Activated naive CD4-positive, alpha-beta T cell treated with anti-CD3 and anti-CD28 coated beads, Interleukin-2, amount 50 U/mL, for 16 hours (primary cell): ENCODE results near the gene BPTF.
"Not testable (repeated sequence)": the region's sequence is repeated elsewhere in the genome, so short reads cannot be mapped to it uniquely, and the experiment has no call there.

Experiments used
- DNase-seq: peaks from one replicate; pipeline ENCODE4 v3.0.0-alpha.2; 2020

BPTF gene

DNA sequence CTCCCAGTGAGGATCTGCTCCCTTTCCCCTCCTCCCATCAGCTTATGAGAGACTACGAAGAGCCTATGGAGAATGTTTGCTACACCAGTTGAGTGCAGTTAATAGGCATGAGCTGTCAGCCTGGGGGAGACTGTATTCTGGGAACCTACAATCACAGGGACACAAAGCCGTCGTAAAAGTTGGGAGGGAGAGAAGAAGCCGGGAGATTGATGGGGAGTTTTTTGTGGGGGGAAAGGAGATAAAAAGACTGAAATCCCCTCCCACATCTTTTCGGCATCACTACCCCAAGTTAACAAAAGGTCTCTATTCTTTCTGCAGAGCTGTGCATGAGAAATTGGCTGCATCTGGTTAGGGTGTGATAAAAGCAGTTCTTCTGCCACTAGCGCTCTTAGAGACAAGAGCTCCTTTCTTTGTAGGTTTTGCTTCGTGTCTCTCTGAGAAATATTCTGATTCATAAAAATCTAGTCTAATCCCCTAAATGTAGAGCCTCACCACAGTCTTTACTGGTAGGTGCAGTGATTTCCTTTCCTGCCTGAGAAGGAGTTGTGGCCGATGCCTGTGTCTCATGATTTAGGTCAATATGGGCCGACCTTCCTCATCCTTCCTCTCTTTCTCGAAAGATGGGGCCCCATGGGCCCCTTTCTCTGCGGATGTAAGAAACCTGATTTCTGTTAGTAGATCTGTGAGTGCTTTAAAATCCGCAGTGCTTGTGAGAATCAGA lies 77.4 kb downstream of the BPTF start:
- DNase-seq = no peak

- not testable (repeated sequence) for DNase-seq
Observed at GRCh38 chr17:67905298-67905697, 80.0 kb downstream of the BPTF start.

DNA sequence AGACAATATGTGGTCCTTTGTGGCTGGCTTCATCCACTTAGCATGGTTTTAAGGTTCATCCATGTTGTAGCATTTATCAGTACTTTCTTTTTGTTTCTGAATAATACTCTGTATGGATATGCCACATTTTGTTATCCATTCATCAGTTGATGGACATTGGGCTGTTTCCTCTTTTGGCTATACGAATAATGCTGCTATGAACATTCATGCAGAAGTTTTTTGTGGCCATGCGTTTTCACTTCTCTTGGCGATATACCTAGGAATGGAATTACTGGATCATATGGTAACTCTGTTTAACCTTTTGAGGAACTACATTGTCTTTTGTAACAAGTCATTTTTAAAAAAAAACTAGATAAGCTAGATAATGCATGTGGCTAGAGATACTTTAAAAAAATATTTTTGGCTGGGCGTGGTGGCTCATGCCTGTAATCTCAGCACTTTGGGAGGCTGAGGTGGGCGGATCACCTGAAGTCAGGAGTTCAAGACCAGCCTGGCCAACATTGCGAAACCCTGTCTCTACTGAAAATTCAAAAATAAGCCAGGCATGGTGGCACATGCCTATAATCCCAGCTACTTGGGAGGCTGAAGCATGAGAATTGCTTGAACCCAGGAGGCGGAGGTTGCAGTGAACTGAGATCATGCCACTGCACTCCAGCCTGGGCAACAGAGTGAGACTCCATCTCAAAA lies 85.0 kb downstream of the BPTF start:
- not testable (repeated sequence) for DNase-seq

- no peak for DNase-seq
Observed at GRCh38 chr17:67911059-67911782, 85.9 kb downstream of the BPTF start.

GRCh38 chr17:67912088-67912487 lies 86.8 kb downstream of the BPTF start:
- no peak for DNase-seq

DNA sequence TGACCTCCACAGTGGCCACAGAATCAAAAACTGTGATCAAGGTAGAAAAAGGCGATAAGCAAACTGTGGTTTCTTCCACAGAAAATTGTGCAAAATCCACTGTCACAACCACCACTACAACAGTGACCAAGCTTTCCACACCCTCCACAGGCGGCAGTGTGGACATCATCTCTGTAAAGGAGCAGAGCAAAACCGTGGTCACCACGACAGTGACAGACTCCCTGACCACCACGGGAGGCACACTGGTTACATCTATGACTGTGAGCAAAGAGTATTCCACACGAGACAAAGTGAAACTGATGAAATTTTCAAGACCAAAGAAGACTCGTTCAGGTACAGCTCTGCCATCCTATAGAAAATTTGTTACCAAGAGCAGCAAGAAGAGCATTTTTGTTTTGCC lies 87.4 kb downstream of the BPTF start:
- DNase-seq = no peak

DNA sequence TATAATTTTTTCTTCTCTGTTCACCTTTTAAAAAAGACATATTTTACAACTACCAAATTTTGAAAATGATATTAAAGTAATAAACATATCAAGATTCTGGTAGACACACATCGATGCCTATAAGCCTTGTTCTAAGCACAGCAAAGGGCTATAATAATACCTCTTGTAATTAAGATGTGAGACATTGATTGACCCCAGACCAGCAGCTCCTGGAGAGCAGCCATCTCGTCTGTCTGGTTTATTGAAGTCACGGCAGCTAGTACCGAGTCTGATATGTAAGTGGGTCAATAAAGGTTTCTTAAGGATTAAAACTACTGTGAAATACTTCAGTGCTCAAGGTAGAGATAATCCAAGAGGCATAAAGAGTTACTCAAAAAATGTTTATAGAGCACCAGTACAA lies 94.9 kb downstream of the BPTF start:
- DNase-seq = no peak

GRCh38 chr17:67922503-67922902 lies 97.2 kb downstream of the BPTF start:
- DNase-seq = no peak

DNA sequence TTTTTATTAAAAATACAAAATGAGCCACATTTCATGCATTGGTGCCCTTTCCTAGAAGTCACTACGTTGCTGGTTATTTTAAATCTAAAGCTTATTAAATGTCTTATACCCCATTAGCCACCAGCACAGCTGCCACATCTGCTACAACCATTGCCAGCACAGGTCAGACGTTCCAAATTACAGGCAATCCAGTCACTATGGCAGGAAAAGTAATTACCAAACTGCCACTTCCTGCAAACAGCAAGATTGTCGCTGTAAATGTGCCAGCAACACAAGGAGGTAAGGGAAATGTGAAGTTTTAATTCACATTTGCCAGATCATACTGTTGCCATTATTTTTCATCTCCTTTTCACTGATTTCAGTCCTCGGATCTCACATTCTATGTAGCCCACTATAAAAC lies 103.5 kb downstream of the BPTF start:
- not testable (repeated sequence) for DNase-seq

GRCh38 chr17:67931227-67931626 lies 105.9 kb downstream of the BPTF start:
- DNase-seq = no peak

GRCh38 chr17:67942810-67943209 lies 117.5 kb downstream of the BPTF start:
- DNase-seq = no peak

DNA sequence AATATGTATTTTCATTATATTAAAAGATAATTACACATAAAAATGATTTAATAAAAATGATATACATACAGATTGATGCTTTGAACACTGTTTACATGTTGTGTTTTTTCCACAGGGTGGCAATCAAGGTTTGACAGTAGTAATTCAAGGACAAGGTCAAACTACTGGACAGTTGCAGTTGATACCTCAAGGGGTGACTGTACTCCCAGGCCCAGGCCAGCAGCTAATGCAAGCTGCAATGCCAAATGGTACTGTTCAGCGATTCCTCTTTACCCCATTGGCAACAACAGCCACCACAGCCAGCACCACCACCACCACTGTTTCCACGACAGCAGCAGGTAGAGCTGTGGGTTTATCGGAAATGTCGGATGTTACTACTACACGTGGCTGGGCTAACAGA lies 118.7 kb downstream of the BPTF start:
- no peak for DNase-seq

DNA sequence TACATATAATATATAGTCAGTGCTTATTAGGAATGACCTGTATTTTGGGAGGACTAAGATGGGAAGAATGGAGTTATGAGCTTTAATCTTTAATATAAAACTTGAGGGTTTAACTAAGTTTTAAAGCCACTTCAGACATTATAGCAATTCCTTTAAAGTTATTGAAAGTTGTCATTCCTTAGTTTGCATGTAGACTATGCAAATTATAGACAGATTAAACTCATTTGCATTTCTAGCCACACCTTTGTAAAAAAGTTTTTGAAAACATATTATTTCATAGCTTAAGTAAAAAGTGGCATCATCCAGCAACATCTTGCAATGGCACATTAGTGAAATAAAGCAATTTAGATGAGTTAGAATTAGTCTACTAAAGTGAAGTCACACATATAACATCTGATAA lies 121.2 kb downstream of the BPTF start:
- no peak for DNase-seq

DNA sequence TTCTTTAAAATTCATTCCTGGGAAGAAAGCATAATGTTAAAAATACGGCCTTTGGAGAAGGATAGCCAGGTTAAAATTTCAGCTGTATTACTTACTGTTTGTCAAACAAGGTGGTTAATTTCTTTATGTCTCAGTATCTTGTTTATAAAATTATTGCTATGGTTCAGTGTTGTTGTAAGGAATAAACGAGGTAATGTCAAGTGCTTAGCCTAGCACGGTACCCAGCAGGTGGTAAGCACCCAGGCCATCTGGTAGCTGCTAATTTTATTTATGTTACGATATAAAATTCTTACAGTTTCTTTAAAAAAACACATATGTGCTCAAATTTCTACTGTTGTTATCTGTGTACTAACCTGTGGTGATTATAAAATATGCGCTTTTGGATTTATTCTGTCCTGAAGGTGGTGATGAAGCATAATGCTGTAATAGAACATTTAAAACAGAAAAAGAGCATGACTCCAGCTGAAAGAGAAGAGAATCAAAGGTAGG lies 122.1 kb downstream of the BPTF start:
- no peak for DNase-seq

DNA sequence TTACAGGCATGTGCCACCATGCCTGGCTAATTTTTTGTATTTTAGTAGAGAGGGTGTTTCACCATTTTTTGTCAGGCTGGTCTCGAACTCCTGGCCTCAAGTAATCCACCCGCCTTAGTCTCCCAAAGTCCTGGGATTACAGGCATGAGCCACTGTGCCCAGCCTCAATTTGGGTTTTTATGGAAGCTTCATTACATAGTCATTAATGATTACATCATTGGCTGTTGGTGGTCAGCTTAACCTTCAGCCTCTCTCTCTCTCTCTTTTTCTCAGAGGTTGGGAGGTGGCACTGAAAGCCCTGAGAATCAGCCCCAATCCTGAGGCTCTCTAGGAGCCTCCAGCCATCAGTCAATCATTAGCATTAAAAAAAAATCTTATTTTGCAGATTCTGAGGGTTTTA lies 125.6 kb downstream of the BPTF start:
- DNase-seq = no peak

DNA sequence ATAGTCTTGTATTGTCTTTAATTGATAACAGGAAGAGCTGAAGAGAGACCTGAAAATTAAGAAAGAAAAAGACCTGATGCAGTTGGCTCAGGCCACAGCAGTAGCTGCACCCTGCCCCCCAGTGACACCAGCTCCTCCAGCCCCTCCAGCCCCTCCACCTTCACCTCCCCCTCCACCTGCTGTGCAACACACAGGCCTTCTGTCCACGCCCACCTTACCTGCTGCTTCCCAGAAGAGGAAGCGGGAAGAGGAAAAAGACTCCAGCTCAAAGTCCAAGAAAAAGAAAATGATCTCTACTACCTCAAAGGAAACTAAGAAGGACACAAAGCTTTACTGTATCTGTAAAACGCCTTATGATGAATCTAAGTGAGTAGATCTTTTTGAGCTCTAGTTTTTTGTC lies 134.2 kb downstream of the BPTF start:
- DNase-seq = no peak

DNA sequence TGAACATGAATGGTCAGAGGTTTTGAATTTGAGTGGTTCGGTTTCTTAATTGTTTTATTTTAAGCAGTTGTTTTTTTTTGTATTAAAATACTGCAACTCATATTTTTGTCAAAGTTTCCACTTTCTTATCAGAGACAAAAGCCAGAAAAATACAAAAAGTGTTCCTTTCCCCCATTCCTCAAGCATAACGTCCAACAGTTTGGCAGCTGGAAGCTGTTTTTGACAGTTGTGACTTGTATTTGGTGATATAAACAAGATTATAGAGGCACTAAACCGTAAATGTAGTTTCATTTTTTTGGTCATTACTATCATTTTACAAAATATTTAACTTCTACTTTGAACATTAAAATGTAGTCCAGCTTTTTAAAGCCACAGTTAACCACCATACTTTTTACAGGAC lies 135.0 kb downstream of the BPTF start:
- DNase-seq = not testable (repeated sequence)

DNA sequence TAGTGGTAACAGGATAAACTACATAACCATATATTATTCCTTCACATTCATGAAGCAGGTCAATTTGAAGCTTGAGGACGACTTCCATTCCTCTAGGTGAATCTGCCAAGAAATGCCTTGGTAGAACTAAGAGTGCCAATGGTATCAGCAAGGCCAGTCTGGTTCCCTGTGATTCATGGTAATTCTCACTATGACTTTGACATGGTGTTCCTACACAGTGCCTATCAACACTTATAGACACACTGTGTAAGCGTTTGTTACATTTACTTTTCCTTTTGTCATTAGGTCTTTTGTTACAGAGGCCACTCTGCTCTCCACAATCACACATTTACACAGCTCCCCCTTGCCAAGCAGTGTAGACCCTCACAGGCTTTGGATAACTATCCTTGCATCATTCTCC lies 136.9 kb downstream of the BPTF start:
- not testable (repeated sequence) for DNase-seq

GRCh38 chr17:67963145-67963572 lies 137.9 kb downstream of the BPTF start:
- DNase-seq = peak; percentile 70

- DNase-seq = no peak
Observed at GRCh38 chr17:67970783-67971182, 145.5 kb downstream of the BPTF start.

DNA sequence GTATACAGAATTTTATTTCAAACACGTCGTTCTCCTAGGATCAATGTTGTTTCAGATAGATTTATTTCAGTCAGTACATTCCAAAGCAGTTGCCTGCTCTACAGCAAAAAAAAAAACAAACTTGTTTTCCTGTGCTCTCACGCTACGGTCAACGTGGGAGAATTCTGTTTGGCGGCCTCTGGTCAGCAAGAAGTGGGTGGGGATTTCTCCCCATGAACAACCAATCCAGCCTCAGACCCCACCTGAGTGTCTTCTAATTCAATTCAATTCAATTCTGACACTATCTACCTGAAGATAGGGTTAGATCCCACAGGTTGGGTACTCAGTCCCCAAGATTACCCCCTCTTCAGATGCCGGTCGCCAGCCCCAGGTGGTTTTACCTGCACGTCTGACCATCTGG lies 148.9 kb downstream of the BPTF start:
- DNase-seq = no peak

DNA sequence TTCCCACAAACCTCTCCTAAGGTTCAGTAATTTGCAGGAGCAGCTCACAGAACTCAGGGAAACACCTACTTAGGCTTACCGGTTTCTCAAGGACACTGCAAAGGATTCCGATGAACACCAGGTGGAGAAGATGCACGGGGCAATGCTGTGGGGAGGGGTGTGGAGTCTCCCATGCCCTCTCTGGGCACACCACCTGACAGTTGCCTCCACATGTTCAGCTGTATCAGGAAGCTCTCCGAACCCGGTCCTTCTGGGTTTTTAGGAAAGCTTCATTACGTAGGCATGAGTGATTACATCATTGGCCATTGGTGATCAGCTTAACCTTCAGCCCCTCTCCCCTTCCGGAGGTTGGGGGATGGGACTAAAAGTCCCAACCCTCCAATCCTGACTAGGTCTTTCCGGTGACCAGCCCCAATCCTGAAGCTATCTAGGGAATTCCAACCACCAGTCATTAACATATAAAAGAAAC lies 149.3 kb downstream of the BPTF start:
- no peak for DNase-seq

DNA sequence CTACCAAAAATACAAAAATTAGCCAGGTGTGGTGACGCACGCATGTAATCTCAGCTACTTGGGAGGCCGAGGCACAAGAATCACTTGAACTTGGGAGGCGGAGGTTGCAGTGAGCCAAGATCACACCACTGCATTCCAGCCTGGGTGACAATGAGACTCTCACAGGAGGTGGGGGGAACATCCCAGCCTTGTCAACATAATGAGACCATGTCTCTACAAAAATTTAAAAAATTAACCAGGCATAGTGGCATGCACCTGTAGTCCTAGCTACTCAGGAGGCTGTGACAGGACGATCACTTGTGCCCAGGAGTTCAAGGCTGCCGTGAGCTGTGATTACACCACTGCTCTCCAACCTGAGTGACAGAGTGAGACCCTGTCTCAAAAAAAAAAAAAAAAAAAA lies 151.0 kb downstream of the BPTF start:
- DNase-seq = not testable (repeated sequence)

GRCh38 chr17:67980456-67980855 lies 155.2 kb downstream of the BPTF start:
- no peak for DNase-seq
